HL-60/S4 treated with retinoic acid at 250 ng/mL for 4 days and 3 days (cell line): Measurements from ENCODE around the gene SCD5.

ENCODE experiments used
- in situ Hi-C: fragments of 300-500 bp; cut with MboI; formaldehyde crosslinking; loops from 2 replicates; pipeline ENCODE4 v1.7.0; 2022; ENCODE audit warnings: low sequenced_read_pairs

The SCD5 gene

GRCh38 chr4:82797405-82798111, 1.0 kb downstream of the SCD5 start:
- in situ Hi-C loops, result no loop called here

GRCh38 chr4:82797040-82797404, 1.6 kb downstream of the SCD5 start:
- in situ Hi-C loops, result no loop called here

- in situ Hi-C loops, result no loop called here
Measured at GRCh38 chr4:82792912-82793649, 5.5 kb downstream of the SCD5 start.

- in situ Hi-C loops, result no loop called here
Measured at GRCh38 chr4:82791179-82791578, 7.4 kb downstream of the SCD5 start.

GRCh38 chr4:82790060-82790660, 8.4 kb downstream of the SCD5 start:
- in situ Hi-C loops, result no loop called here

GRCh38 chr4:82789025-82789776, 9.4 kb downstream of the SCD5 start:
- in situ Hi-C loops, result no loop called here

- in situ Hi-C loops, result no loop called here
Measured at GRCh38 chr4:82787342-82787741, 11.3 kb downstream of the SCD5 start.

- in situ Hi-C loops, result no loop called here
Measured at GRCh38 chr4:82786828-82787227, 11.8 kb downstream of the SCD5 start.

- in situ Hi-C loops, result no loop called here
Measured at GRCh38 chr4:82785611-82786400, 12.8 kb downstream of the SCD5 start.

- in situ Hi-C loops, result no loop called here
Measured at GRCh38 chr4:82784681-82785610, 13.7 kb downstream of the SCD5 start.

GRCh38 chr4:82782626-82783345, 15.8 kb downstream of the SCD5 start:
- in situ Hi-C loops, result no loop called here

GRCh38 chr4:82780752-82781231, 17.8 kb downstream of the SCD5 start:
- in situ Hi-C loops, result no loop called here

- in situ Hi-C loops, result no loop called here
Measured at GRCh38 chr4:82780170-82780751, 18.3 kb downstream of the SCD5 start.

- in situ Hi-C loops, result no loop called here
Measured at GRCh38 chr4:82779032-82779431, 19.6 kb downstream of the SCD5 start.

GRCh38 chr4:82777857-82778525, 20.6 kb downstream of the SCD5 start:
- in situ Hi-C loops, result no loop called here

GRCh38 chr4:82776925-82777542, 21.6 kb downstream of the SCD5 start:
- in situ Hi-C loops, result no loop called here

- in situ Hi-C loops, result no loop called here
Measured at GRCh38 chr4:82775243-82775642, 23.4 kb downstream of the SCD5 start.
